ENCODE measurements around the gene GP9. TPM values are rescaled to one million over a fixed set of nuclear protein-coding genes. Genes with fewer than 3 reads are reported as not detected.

Gene GP9
- polyA plus RNA-seq, 3 donors from 2014 or later = 1.2 to 12.8 TPM; not detected in 1

DNA sequence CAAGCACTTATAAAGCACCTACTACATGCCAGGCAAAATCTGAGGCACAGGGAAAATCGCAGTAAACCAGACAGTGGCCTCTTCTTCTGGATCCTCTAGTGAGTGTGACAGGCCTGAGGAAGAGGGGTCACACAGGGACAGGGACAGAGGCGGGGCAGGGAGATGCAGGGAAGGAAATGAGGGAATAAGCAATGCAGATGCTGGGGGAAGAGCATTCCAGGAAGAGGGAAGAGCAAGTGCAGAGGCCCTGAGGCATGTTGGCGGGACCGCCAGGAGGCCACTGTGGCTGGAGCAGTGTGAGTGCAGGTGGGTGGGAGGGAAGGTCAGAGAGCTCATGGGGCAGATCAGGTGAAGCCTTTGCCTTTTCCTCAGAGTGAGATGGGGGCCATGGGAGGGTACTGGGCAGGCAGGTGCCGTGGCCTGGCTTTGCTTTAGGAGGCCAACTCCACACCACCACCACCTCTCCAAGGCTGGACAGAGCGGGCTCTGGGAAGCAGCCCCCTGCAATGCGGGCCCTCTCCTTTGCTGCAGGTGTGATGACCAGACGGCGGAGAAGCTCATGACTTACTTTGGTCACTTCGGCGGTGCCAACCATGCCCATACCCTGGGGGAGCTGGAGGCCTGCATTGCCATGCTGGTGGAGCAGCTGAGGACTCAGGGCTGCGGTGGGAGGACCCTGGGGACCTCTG lies 26.8 kb upstream of the GP9 start:
- H3K27ac Mint-ChIP-seq = no peak overlapping the region

GRCh38 chr3:129034642-129035041 lies 25.9 kb upstream of the GP9 start:
- peaks cover 0 to 3% (median 2%) of the 10 kb centered on the region in 3 donors for H3K27me3 Mint-ChIP-seq (ENCODE audit: low read depth in 3 of 3)
- H3K9me3 Mint-ChIP-seq = no peaks in the 10 kb centered on the region
- H3K4me1 Mint-ChIP-seq = no peaks in the 10 kb centered on the region
- H3K4me3 Mint-ChIP-seq = no peak overlapping the region
- no peak for DNase-seq
- no peaks in the 10 kb centered on the region for H3K36me3 Mint-ChIP-seq
- no peak overlapping the region for H3K27ac Mint-ChIP-seq

More for the DNA sequence above, 26.8 kb upstream of the GP9 start:
- Mint-ChIP-seq H3K4me1 (no peaks in the 10 kb centered on the region), H3K27me3 (ENCODE audit: low read depth in 3 of 3) (peaks cover 2 to 4% (median 3%) of the 10 kb centered on the region in 3 donors), H3K36me3 (no peaks in the 10 kb centered on the region), H3K9me3 (no peaks in the 10 kb centered on the region), H3K4me3 (no peak overlapping the region)
- DNase-seq = no peak

DNA sequence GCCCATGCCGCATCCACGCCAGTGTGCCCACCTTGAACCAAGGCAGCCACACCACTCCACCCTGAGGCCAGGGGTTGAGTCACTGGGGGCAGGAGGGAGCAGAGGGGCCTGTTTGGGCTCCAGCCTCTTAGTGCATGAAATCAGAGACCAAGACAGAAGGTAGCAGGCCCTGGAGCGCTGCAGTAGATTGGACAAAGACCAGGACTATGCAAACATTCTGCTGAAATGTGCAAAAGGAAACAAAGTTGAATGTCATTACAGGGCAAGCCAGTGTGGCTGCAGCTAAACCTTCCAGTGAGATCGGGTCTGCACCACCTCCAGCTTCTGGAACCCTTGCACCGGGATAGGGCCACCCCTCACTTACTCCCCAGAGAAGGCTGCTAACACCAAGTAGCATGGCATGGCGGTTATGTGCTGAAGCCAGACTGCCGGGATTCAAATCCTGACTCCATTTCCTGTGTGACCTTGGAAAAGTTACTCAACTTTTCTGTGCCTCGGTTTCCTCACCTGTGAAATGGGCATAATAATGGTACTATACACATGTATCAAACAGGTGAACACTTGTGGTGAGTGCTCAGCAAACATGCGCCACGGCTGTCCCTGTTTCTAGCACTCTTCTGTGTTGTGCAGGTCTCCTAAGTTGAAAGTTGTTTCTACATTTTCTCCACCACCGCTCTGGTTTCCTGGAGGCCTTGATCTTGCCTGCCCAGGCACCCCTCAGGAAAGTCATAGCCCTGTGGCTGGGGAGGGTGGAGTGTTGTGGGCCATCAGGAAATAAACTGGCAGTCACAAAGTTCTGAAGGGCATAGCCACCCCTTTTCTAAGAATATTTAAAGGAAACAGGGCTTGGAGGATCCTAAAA lies 25.0 kb upstream of the GP9 start:
- peaks cover 0 to 3% (median 2%) of the 10 kb centered on the region in 3 donors for H3K27me3 Mint-ChIP-seq (ENCODE audit: low read depth in 3 of 3)
- no peak overlapping the region for H3K4me3 Mint-ChIP-seq
- peak overlapping the region in 3 of 6 donors; percentile 23 to 57 (median 53) for H3K27ac Mint-ChIP-seq
- H3K36me3 Mint-ChIP-seq = no peaks in the 10 kb centered on the region
- H3K4me1 Mint-ChIP-seq = no peaks in the 10 kb centered on the region
- DNase-seq = no peak
- no peaks in the 10 kb centered on the region for H3K9me3 Mint-ChIP-seq

DNA sequence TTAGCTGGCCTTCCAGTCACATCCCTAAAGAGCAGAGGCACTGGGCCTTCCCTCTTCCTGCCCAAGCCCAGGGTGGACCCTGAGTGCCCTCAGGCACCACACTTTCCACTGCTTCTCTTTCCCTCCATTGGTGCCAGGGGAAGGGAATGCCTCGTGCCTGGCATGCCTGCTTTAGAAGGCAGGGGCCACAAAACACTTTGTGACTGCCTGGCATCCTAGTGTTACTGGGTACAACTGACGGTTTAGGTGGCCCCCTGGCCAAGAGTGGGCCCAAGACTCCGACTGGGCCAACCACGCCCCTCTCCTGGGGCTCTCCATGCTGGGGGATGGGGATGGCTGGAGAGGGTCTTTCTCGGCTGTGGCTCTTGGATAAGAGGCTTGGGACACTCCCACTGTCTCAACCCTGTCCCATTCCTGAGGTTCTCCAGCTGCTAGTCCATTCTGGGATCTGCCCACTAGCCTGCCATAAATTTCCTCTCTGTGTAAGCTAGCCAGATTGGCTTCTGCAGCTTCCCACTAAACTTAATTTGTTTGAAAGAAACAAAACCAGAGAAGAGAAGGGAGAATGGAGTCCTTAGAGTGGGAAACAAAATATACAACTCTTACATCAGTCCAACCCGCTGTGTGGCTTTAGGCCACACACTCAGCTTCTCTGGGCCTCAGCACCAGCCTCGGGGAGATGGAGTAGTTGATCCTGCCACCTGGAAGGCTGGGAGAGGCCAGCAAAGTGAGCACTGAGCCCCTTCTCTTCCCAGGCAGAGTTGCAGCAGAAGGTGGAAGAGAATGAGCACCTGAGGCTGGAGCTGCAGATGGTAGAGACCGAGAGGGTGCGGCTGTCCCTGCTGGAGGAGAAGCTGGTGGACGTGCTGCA lies 24.1 kb upstream of the GP9 start:
- Mint-ChIP-seq H3K27ac (no peak overlapping the region), H3K4me1 (no peaks in the 10 kb centered on the region), H3K36me3 (no peaks in the 10 kb centered on the region), H3K27me3 (ENCODE audit: low read depth in 3 of 3) (peaks cover 1 to 3% (median 2%) of the 10 kb centered on the region in 3 donors), H3K9me3 (no peaks in the 10 kb centered on the region), H3K4me3 (no peak overlapping the region)
- no peak for DNase-seq

DNA sequence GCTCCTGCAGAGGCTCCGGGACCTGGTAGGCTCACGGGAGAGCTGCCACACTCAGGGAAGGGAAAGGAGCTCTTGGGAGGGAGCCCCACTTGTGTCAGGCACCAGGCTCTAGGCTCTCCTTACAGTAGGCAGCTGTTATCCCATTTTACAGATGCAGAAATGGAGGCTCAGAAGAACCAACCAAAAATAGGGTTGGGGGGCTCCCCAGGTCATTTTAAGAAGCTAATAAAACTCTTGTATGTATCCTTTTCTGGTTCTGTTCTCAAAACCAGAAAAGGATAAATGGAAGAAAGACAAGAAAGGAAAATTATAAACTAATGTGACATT lies 23.5 kb upstream of the GP9 start:
- no peak overlapping the region for H3K27ac Mint-ChIP-seq
- H3K4me1 Mint-ChIP-seq = no peaks in the 10 kb centered on the region
- DNase-seq = no peak
- H3K36me3 Mint-ChIP-seq = no peaks in the 10 kb centered on the region
- H3K4me3 Mint-ChIP-seq = no peak overlapping the region
- no peaks in the 10 kb centered on the region for H3K9me3 Mint-ChIP-seq
- peaks cover 1 to 7% (median 3%) of the 10 kb centered on the region in 3 donors for H3K27me3 Mint-ChIP-seq (ENCODE audit: low read depth in 3 of 3)

DNA sequence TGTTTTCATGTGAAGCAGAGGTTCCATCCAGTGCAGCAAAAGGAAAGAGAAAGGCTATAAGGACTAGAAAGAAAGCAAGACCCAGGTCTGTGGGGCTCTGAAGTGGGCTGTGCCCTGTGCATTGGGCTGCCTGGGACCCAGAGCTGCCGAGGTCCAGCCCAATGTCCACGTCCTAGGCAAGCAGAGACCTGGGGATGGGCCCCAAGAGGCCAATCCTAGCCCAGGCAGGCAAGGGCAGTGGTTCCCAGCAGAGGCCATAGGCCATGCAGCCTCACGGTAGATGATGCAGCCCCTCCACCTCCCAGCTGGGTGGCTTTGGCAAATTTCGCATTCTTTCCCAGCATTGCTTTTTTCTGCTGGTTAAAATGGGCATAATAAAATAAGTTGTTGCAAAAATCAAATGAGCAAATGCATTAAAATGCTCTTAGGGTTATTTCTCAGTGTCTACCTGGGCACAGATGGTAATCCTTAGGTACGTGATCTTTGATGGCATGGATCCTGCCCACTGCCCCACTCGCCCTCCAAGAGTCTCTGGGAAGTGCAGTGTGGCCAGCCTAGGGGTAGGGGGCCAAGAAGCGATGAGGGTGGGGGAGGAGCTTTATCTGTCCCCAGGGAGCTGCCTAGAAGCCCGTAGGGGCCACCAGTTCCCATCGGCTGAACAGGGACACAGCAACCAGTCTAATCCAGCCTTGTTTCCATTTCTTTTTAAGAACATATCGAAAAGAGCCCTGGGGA lies 22.3 kb upstream of the GP9 start:
- Mint-ChIP-seq H3K4me3 (no peak overlapping the region), H3K36me3 (no peaks in the 10 kb centered on the region), H3K4me1 (no peaks in the 10 kb centered on the region), H3K9me3 (no peaks in the 10 kb centered on the region), H3K27me3 (ENCODE audit: low read depth in 3 of 3) (peaks cover 1 to 8% (median 3%) of the 10 kb centered on the region in 3 donors), H3K27ac (no peak overlapping the region)
- no peak for DNase-seq

- Mint-ChIP-seq H3K9me3 (no peaks in the 10 kb centered on the region), H3K36me3 (no peaks in the 10 kb centered on the region), H3K4me1 (no peaks in the 10 kb centered on the region), H3K4me3 (no peak overlapping the region), H3K27ac (peak overlapping the region in 1 of 6 donors; percentile 55), H3K27me3 (ENCODE audit: low read depth in 3 of 3) (peaks cover 3 to 8% (median 3%) of the 10 kb centered on the region in 3 donors)
- no peak for DNase-seq
Observed at GRCh38 chr3:129039271-129040038, 21.1 kb upstream of the GP9 start.

GRCh38 chr3:129040039-129040336 lies 20.6 kb upstream of the GP9 start:
- no peaks in the 10 kb centered on the region for H3K36me3 Mint-ChIP-seq
- no peak for DNase-seq
- no peaks in the 10 kb centered on the region for H3K9me3 Mint-ChIP-seq
- no peak overlapping the region for H3K4me3 Mint-ChIP-seq
- peak overlapping the region in 1 of 6 donors; percentile 55 for H3K27ac Mint-ChIP-seq
- H3K27me3 Mint-ChIP-seq (ENCODE audit: low read depth in 3 of 3) = peaks cover 3 to 13% (median 6%) of the 10 kb centered on the region in 3 donors
- peaks cover 0 to 3% of the 10 kb centered on the region in 2 donors for H3K4me1 Mint-ChIP-seq

- H3K9me3 Mint-ChIP-seq = no peaks in the 10 kb centered on the region
- H3K27ac Mint-ChIP-seq = no peak overlapping the region
- peaks cover 0 to 4% of the 10 kb centered on the region in 2 donors for H3K4me1 Mint-ChIP-seq
- H3K36me3 Mint-ChIP-seq = no peaks in the 10 kb centered on the region
- no peak overlapping the region for H3K4me3 Mint-ChIP-seq
- DNase-seq = no peak
- peaks cover 3 to 15% (median 6%) of the 10 kb centered on the region in 3 donors for H3K27me3 Mint-ChIP-seq (ENCODE audit: low read depth in 3 of 3)
Observed at GRCh38 chr3:129040579-129041300, 19.8 kb upstream of the GP9 start.

- H3K27me3 Mint-ChIP-seq (ENCODE audit: low read depth in 3 of 3) = peaks cover 4 to 16% (median 11%) of the 10 kb centered on the region in 3 donors
- H3K4me3 Mint-ChIP-seq = peak overlapping the region; percentile 38 to 80 (median 70)
- H3K27ac Mint-ChIP-seq = peak overlapping the region in 1 of 6 donors; percentile 72
- peaks cover 0 to 7% (median under 1%) of the 10 kb centered on the region in 6 donors for H3K9me3 Mint-ChIP-seq
- H3K36me3 Mint-ChIP-seq = peaks cover 0 to 6% (median 4%) of the 10 kb centered on the region in 3 donors
- DNase-seq = peak; percentile 7 to 38 (median 22)
- H3K4me1 Mint-ChIP-seq = peaks cover 0 to 7% of the 10 kb centered on the region in 2 donors
Observed at GRCh38 chr3:129045675-129046036, 14.9 kb upstream of the GP9 start.

- peak in 2 of 3 donors; percentile 8 to 13 for DNase-seq
- no peak overlapping the region for H3K27ac Mint-ChIP-seq
- peaks cover 4 to 16% (median 11%) of the 10 kb centered on the region in 3 donors for H3K27me3 Mint-ChIP-seq (ENCODE audit: low read depth in 3 of 3)
- H3K4me3 Mint-ChIP-seq = peak overlapping the region in 2 of 5 donors; percentile 30 to 72
- H3K9me3 Mint-ChIP-seq = peaks cover 0 to 7% (median under 1%) of the 10 kb centered on the region in 6 donors
- peaks cover 0 to 7% of the 10 kb centered on the region in 2 donors for H3K4me1 Mint-ChIP-seq
- H3K36me3 Mint-ChIP-seq = peaks cover 0 to 6% (median 4%) of the 10 kb centered on the region in 3 donors
Observed at GRCh38 chr3:129046037-129046731, 14.4 kb upstream of the GP9 start.
